ENCODE results near the gene BOLA1. TPM values are rescaled to one million over a fixed set of nuclear protein-coding genes. Genes with fewer than 3 reads are reported as not detected.

Gene BOLA1
- total RNA-seq, 1 donor from 2014 or later = 12.1 TPM

GRCh38 chr1:149925345-149925744 lies 26.0 kb downstream of the BOLA1 start:
- H3K4me1 Mint-ChIP-seq (ENCODE audit: low read depth) = peaks cover 13% of the 10 kb centered on the region
- no peak for DNase-seq (ENCODE audit: low spot score, unreplicated experiment)
- H3K27ac Mint-ChIP-seq = no peak overlapping the region
- peak overlapping the region; percentile 91 for H3K4me3 Mint-ChIP-seq (ENCODE audit: low read depth)
- no peaks in the 10 kb centered on the region for H3K9me3 Mint-ChIP-seq (ENCODE audit: low read depth)
- no peaks in the 10 kb centered on the region for H3K27me3 Mint-ChIP-seq
- TF ChIP-seq CTCF (IDR thresholded peaks at IDR 0.05; ENCODE audit: unreplicated experiment) = no peak
- H3K36me3 Mint-ChIP-seq (ENCODE audit: insufficient read depth) = peaks cover 26% of the 10 kb centered on the region

DNA sequence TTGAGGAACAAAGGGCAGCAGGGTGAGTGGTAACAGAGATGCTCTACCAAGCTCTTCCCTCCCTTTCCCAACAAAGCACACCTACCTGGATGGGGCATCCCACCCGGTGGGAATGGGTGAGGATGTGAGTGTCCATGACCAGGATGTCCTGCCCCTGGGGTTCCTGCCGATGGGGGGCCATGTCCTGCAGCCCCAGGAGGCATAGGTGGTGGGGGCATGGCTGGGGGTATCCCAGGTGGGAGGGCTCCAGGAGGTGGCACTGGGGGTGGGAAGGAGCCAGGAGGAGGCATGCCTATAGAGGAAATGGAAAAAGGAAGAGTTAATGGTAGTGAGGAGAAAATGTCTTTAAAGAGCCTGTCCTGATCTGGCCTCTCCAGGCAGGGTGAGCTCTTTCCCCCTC lies 26.4 kb downstream of the BOLA1 start:
- Mint-ChIP-seq H3K4me3 (ENCODE audit: low read depth) (peak overlapping the region; percentile 91), H3K27me3 (peaks cover 2% of the 10 kb centered on the region), H3K4me1 (ENCODE audit: low read depth) (peaks cover 13% of the 10 kb centered on the region), H3K9me3 (ENCODE audit: low read depth) (no peaks in the 10 kb centered on the region), H3K27ac (no peak overlapping the region), H3K36me3 (ENCODE audit: insufficient read depth) (peaks cover 26% of the 10 kb centered on the region)
- DNase-seq (ENCODE audit: low spot score, unreplicated experiment) = no peak
- no peak for TF ChIP-seq CTCF (IDR thresholded peaks at IDR 0.05; ENCODE audit: unreplicated experiment)

DNA sequence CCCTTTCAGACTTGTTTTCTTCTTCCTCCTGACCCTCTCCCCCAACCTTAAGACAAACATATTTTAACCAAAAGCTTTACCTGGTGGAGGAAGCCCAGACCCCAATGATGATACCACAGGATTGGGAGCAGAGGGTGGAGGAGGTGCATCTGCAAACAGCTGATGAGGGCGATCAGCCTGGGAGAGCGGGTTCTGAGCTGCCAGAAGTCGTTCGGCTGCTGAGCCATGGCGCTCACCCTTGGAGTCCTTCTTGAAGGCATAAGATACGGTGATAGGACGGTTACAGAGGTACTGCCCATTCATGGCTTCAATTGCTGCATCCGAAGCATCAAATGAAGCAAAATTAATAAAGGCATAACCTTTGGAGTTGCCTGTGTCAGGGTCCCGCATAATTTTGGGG lies 26.9 kb downstream of the BOLA1 start:
- Mint-ChIP-seq H3K4me1 (ENCODE audit: low read depth) (peaks cover 13% of the 10 kb centered on the region), H3K27ac (no peak overlapping the region), H3K36me3 (ENCODE audit: insufficient read depth) (peaks cover 26% of the 10 kb centered on the region), H3K27me3 (peaks cover 2% of the 10 kb centered on the region), H3K9me3 (ENCODE audit: low read depth) (no peaks in the 10 kb centered on the region), H3K4me3 (ENCODE audit: low read depth) (peak overlapping the region; percentile 91)
- no peak for TF ChIP-seq CTCF (IDR thresholded peaks at IDR 0.05; ENCODE audit: unreplicated experiment)
- DNase-seq (ENCODE audit: low spot score, unreplicated experiment) = no peak

GRCh38 chr1:149927056-149927562 lies 27.7 kb downstream of the BOLA1 start:
- H3K4me1 Mint-ChIP-seq (ENCODE audit: low read depth) = peaks cover 13% of the 10 kb centered on the region
- H3K27me3 Mint-ChIP-seq = peaks cover 6% of the 10 kb centered on the region
- TF ChIP-seq CTCF (IDR thresholded peaks at IDR 0.05; ENCODE audit: unreplicated experiment) = no peak
- H3K27ac Mint-ChIP-seq = peak overlapping the region; percentile 99
- peaks cover 26% of the 10 kb centered on the region for H3K36me3 Mint-ChIP-seq (ENCODE audit: insufficient read depth)
- no peak for DNase-seq (ENCODE audit: low spot score, unreplicated experiment)
- H3K4me3 Mint-ChIP-seq (ENCODE audit: low read depth) = peak overlapping the region; percentile 91
- H3K9me3 Mint-ChIP-seq (ENCODE audit: low read depth) = no peaks in the 10 kb centered on the region

GRCh38 chr1:149927563-149928400 lies 28.4 kb downstream of the BOLA1 start, which contains the start of gene SF3B4:
TSS of gene SF3B4 (minus strand) at chr1:149927803. CDS start at chr1:149927759, 44 bp downstream.
- DNase-seq (ENCODE audit: low spot score, unreplicated experiment) = peak; percentile 79
- peak within 1 kb of the TSS; percentile 99 for H3K27ac Mint-ChIP-seq
- peak within 1 kb of the TSS; percentile 91 for H3K4me3 Mint-ChIP-seq (ENCODE audit: low read depth)
- H3K9me3 Mint-ChIP-seq (ENCODE audit: low read depth) = no peaks in the 10 kb centered on the region
- H3K36me3 Mint-ChIP-seq (ENCODE audit: insufficient read depth) = peaks cover 23% of the 10 kb centered on the region
- H3K4me1 Mint-ChIP-seq (ENCODE audit: low read depth) = peaks cover 13% of the 10 kb centered on the region
- H3K27me3 Mint-ChIP-seq = peaks cover 6% of the 10 kb centered on the region
- no peak for TF ChIP-seq CTCF (IDR thresholded peaks at IDR 0.05; ENCODE audit: unreplicated experiment)
